Natural killer cell (primary cell): ENCODE data around the gene SELENON. TPM values are rescaled to one million over a fixed set of nuclear protein-coding genes. Genes with fewer than 3 reads are reported as not detected.
A peak's percentile ranks its signal among the peaks of the same experiment; 100 is the strongest.

ENCODE experiments used
- ATAC-seq, 3 donors: fragments of 150-1000 bp in 2 of 3; fragments of 200-7000 bp in 1 of 3; cut with Tn5 transposase; 1 replicate in 1 of 3; 2 replicates in 2 of 3; pipeline ENCODE4 v1.10.0; 2021; ENCODE audit warnings: mild to moderate bottlenecking in 2 of 3, moderate library complexity in 2 of 3
- DNase-seq, 2 donors: peaks; one replicate each; pipeline versions ENCODE4 v3.0.0 to v3.0.0-alpha.2; 2013 to 2021; ENCODE audit warnings: mixed read lengths in 1 of 2
- H3K27ac ChIP-seq: one replicate; pipeline ENCODE4 v1.5.1; 2013; ENCODE audit warnings: mild to moderate bottlenecking, low read length
- H3K27me3 ChIP-seq: one replicate; pipeline ENCODE4 v1.6.1; 2013; ENCODE audit warnings: low read length; ENCODE audit not compliant: control insufficient read depth, insufficient read depth
- H3K36me3 ChIP-seq: one replicate; pipeline ENCODE4 v1.6.1; 2013; ENCODE audit warnings: low read length; ENCODE audit not compliant: control insufficient read depth, insufficient read depth
- H3K4me1 ChIP-seq: one replicate; pipeline ENCODE4 v1.6.1; 2013; ENCODE audit warnings: low read length; ENCODE audit not compliant: control insufficient read depth, insufficient read depth
- H3K4me3 ChIP-seq: one replicate; pipeline ENCODE4 v1.5.1; 2013; ENCODE audit warnings: low read length
- H3K9me3 ChIP-seq: one replicate; pipeline ENCODE4 v1.6.1; 2013; ENCODE audit warnings: low read length; ENCODE audit not compliant: control insufficient read depth, insufficient read depth
- H3K27ac Mint-ChIP-seq, 2 donors: one replicate each; pipeline ENCODE4 v1.8.0; 2022; ENCODE audit warnings: mild to moderate bottlenecking in 2 of 2, mixed read lengths in 2 of 2, moderate library complexity in 1 of 2
- H3K27me3 Mint-ChIP-seq, 2 donors: one replicate each; pipeline ENCODE4 v1.8.0; 2022; ENCODE audit warnings: low read depth in 2 of 2, mixed read lengths in 2 of 2
- H3K36me3 Mint-ChIP-seq: one replicate; pipeline ENCODE4 v1.8.0; 2022; ENCODE audit warnings: mixed read lengths
- H3K4me1 Mint-ChIP-seq, 2 donors: one replicate each; pipeline ENCODE4 v1.8.0; 2022; ENCODE audit warnings: mixed read lengths in 2 of 2
- H3K4me3 Mint-ChIP-seq: one replicate; pipeline ENCODE4 v1.8.0; 2022; ENCODE audit warnings: mild to moderate bottlenecking, moderate library complexity, mixed read lengths
- H3K9me3 Mint-ChIP-seq, 2 donors: one replicate each; pipeline ENCODE4 v1.8.0; 2022; ENCODE audit warnings: mixed read lengths in 2 of 2
- CTCF ChIP-seq: fragments of 200-600 bp; IDR thresholded peaks from one replicate; pipeline ENCODE4 v1.8.0; 2022; ENCODE audit warnings: antibody characterized with exemption
- WGBS: methylation state at CpG from one replicate; pipeline ENCODE4 v1.1.7; 2013; ENCODE audit warnings: missing lambda C conversion rate; ENCODE audit not compliant: insufficient coverage; 5-methylcytosine and 5-hydroxymethylcytosine counted together
- intact Hi-C: fragments of 100-400 bp; cut with micrococcal nuclease; formaldehyde crosslinking; loops from one replicate; pipeline ENCODE4 v1.14.2; 2022
- total RNA-seq, 4 donors: library from RNA; stranded (reverse); fragments of 120-200 nt in 1 of 4; gene quantifications; one replicate each; pipeline versions ENCODE4 v1.2.3 to v1.2.4, GENCODE V29; 2013 to 2022

SELENON gene
- total RNA-seq, 3 donors from 2014 or later (not counting 1 experiment from before 2014, with no cell fraction given) = 9.7 to 16.4 (median 11.1) TPM

- H3K27me3 Mint-ChIP-seq = no peaks in the 10 kb centered on the region
- Histone ChIP-seq H3K36me3 (no peaks in the 10 kb centered on the region), H3K27ac (no peak overlapping the region), H3K4me3 (no peak overlapping the region), H3K9me3 (no peaks in the 10 kb centered on the region), H3K27me3 (no peaks in the 10 kb centered on the region), H3K4me1 (peaks cover 1% of the 10 kb centered on the region)
- H3K36me3 Mint-ChIP-seq = no peaks in the 10 kb centered on the region
- WGBS = 98% methylated on average over 3 of the region's 5 CpGs
- H3K4me1 Mint-ChIP-seq = peaks cover 0 to 4% of the 10 kb centered on the region in 2 donors
- TF ChIP-seq CTCF = no peak
- H3K4me3 Mint-ChIP-seq = no peak overlapping the region
- no peak overlapping the region for H3K27ac Mint-ChIP-seq
- intact Hi-C loops = no loop called here
- ATAC-seq (no peak), DNase-seq (no peak)
- no peaks in the 10 kb centered on the region for H3K9me3 Mint-ChIP-seq
Measured at GRCh38 chr1:25760871-25761270, 39.1 kb upstream of the SELENON start.

GRCh38 chr1:25763493-25763892 lies 36.5 kb upstream of the SELENON start:
- WGBS = 87% methylated on average over 10 of the region's 10 CpGs
- peaks cover 0 to 5% of the 10 kb centered on the region in 2 donors for H3K4me1 Mint-ChIP-seq
- Histone ChIP-seq H3K27ac (no peak overlapping the region), H3K27me3 (no peaks in the 10 kb centered on the region), H3K9me3 (no peaks in the 10 kb centered on the region), H3K4me3 (no peak overlapping the region), H3K4me1 (peaks cover 10% of the 10 kb centered on the region), H3K36me3 (no peaks in the 10 kb centered on the region)
- H3K27me3 Mint-ChIP-seq = no peaks in the 10 kb centered on the region
- no peaks in the 10 kb centered on the region for H3K9me3 Mint-ChIP-seq
- H3K4me3 Mint-ChIP-seq = no peak overlapping the region
- DNase-seq (no peak), ATAC-seq (no peak)
- intact Hi-C loops = no loop called here
- H3K36me3 Mint-ChIP-seq = no peaks in the 10 kb centered on the region
- H3K27ac Mint-ChIP-seq = no peak overlapping the region
- no peak for TF ChIP-seq CTCF

GRCh38 chr1:25765136-25765922 lies 34.7 kb upstream of the SELENON start:
- TF ChIP-seq CTCF = no peak
- H3K27ac ChIP-seq = no peak overlapping the region
- no peak for ATAC-seq
- H3K9me3 Mint-ChIP-seq = no peaks in the 10 kb centered on the region
- H3K4me3 ChIP-seq = no peak overlapping the region
- DNase-seq = peak in 1 of 2 donors; percentile 39
- H3K27me3 Mint-ChIP-seq = peaks cover 0 to 3% of the 10 kb centered on the region in 2 donors
- WGBS = 57% methylated on average over 8 of the region's 8 CpGs
- no peak overlapping the region for H3K27ac Mint-ChIP-seq
- no peaks in the 10 kb centered on the region for H3K36me3 ChIP-seq
- intact Hi-C loops = no loop called here
- H3K4me1 ChIP-seq = peaks cover 10% of the 10 kb centered on the region
- H3K36me3 Mint-ChIP-seq = no peaks in the 10 kb centered on the region
- H3K4me1 Mint-ChIP-seq = peaks cover 0 to 13% of the 10 kb centered on the region in 2 donors
- H3K27me3 ChIP-seq = no peaks in the 10 kb centered on the region
- H3K9me3 ChIP-seq = no peaks in the 10 kb centered on the region
- no peak overlapping the region for H3K4me3 Mint-ChIP-seq
